Frontal cortex (tissue), 4 donors: ENCODE data around the gene FCN3. TPM values are rescaled to one million over a fixed set of nuclear protein-coding genes. Genes with fewer than 3 reads are reported as not detected.

Source experiments
- DNase-seq, 2 donors: peaks; one replicate each; pipeline ENCODE4 v3.0.0; 2012; ENCODE audit warnings: low spot score in 2 of 2
- FAIRE-seq: peaks from 2 replicates; lab custom pipeline; 2012; peaks lifted over from hg19 to GRCh38; lab: Jason Lieb, UNC
- small RNA-seq: library from RNA; depleted of rRNA; stranded (forward); fragments of <200 nt; gene quantifications from one replicate; pipeline ENCODE3, GENCODE V24; 2014
- total RNA-seq: library from RNA; depleted of rRNA; stranded (reverse); fragments of >200 nt; gene quantifications from one replicate; pipeline ENCODE4 v1.2.3, GENCODE V29; 2014
- donor health status: control.
- donor health status: control.
- donor health status: control.

The FCN3 gene
- total RNA-seq, 1 donor from 2014 or later = not detected

- DNase-seq (no peak), FAIRE-seq (no peak)
Observed at GRCh38 chr1:27322569-27323240, 51.9 kb downstream of the FCN3 start.

- DNase-seq = peak; percentile 95 to 99
- no peak for FAIRE-seq
Observed at GRCh38 chr1:27321813-27322568, 52.6 kb downstream of the FCN3 start, which contains the start of gene TMEM222. TMEM222 (plus strand) TSS chr1:27322163; CDS start chr1:27322198, 35 bp downstream.

Small RNA genes lying within 50 kb of the gene (small RNA-seq; reads per million reads assigned to genes)
- gene RNU6-48P = 0.08 reads per million

Other genes starting within 250 kb of the FCN3 start
- gene SLC9A1, start 219.7 kb downstream of the FCN3 start, total RNA-seq = 2.0 TPM
- gene WDTC1, start 140.2 kb downstream of the FCN3 start, total RNA-seq = 15.5 TPM
- 19.6 TPM for gene TMEM222, start 52.7 kb downstream of the FCN3 start, total RNA-seq
- not detected for gene SYTL1, start 32.8 kb downstream of the FCN3 start, total RNA-seq
- gene MAP3K6, start 7.9 kb downstream of the FCN3 start, total RNA-seq = 0.82 TPM
- gene CD164L2, start 8.5 kb upstream of the FCN3 start, total RNA-seq = not detected
- gene GPR3, start 17.8 kb upstream of the FCN3 start, total RNA-seq = 0.41 TPM
- 4.5 TPM for gene WASF2, start 115.3 kb upstream of the FCN3 start, total RNA-seq
- gene AHDC1, start 229.3 kb upstream of the FCN3 start, total RNA-seq = 10.6 TPM